Measurements from ENCODE around the gene PIK3C2G. TPM values are rescaled to one million over a fixed set of nuclear protein-coding genes. Genes with fewer than 3 reads are reported as not detected.
"Not testable (repeated sequence)": the region's sequence is repeated elsewhere in the genome, so short reads cannot be mapped to it uniquely, and the experiment has no call there.

The PIK3C2G gene
- total RNA-seq, 2 experiments from 2014 or later: not detected

DNA sequence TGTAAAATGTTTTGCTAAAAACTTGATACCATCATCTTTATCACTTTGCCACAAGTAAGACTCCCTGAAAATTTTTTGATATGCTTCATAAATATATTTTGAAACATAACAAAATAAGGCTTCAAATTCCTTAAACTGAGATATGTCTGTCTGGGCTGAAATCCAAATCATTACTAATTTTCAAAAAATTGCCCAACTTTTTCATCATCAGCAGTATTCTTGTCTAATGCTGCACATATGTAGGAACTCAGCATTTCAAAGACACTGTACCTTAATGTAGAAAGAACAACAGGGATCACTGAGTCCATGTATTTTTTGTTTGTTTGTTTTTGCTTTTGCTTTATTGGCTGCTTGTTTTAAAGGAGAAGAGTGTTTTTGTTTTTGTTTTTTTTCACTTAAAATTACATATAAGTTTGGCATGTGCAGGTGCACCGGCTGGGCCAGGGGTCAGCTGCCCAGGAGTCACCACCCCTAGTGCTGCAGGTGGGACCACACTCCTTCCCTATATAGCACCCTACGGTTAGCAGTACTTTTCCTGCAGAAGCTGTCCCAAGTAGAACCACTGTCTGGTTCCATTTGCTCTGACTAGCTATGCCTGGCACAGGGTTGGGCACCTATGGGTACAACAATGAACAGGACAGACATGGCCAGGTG is 231.2 kb downstream of the PIK3C2G start:
- POLR2A ChIA-PET: no interaction called here
- H3K36me3 Mint-ChIP-seq: no peaks in the 10 kb centered on the region
- H3K9me3 Mint-ChIP-seq: peaks cover 2% of the 10 kb centered on the region
- no peak overlapping the region for H3K27ac Mint-ChIP-seq
- H3K4me1 Mint-ChIP-seq: no peaks in the 10 kb centered on the region
- H3K27me3 Mint-ChIP-seq: no peaks in the 10 kb centered on the region
- no peak for DNase-seq
- ATAC-seq (ENCODE audit: low read depth): no peak
- no peak overlapping the region for H3K4me3 Mint-ChIP-seq

DNA sequence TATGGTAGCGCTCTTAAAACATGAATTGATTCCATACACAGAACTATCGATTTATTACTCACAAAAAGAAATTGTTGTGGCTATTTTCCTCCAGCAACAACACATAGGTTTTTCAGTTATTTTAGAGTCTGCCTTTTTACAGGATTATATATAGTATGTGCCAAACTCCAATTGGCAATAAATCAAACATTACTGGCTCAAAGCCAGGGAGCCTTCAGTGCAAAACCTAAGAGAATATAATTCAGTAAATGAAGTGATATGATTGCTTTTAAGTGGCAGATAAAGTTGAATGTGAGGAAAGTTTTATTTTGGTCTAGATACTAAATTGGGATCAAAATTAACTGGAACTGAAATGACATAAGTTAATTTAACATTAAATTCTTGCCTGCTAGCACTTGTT is 234.8 kb downstream of the PIK3C2G start:
- ATAC-seq (ENCODE audit: low read depth): no peak
- no peak overlapping the region for H3K4me3 Mint-ChIP-seq
- H3K36me3 Mint-ChIP-seq: no peaks in the 10 kb centered on the region
- H3K27ac Mint-ChIP-seq: no peak overlapping the region
- POLR2A ChIA-PET: no interaction called here
- peaks cover 3% of the 10 kb centered on the region for H3K9me3 Mint-ChIP-seq
- no peaks in the 10 kb centered on the region for H3K27me3 Mint-ChIP-seq
- no peaks in the 10 kb centered on the region for H3K4me1 Mint-ChIP-seq
- no peak for DNase-seq

DNA sequence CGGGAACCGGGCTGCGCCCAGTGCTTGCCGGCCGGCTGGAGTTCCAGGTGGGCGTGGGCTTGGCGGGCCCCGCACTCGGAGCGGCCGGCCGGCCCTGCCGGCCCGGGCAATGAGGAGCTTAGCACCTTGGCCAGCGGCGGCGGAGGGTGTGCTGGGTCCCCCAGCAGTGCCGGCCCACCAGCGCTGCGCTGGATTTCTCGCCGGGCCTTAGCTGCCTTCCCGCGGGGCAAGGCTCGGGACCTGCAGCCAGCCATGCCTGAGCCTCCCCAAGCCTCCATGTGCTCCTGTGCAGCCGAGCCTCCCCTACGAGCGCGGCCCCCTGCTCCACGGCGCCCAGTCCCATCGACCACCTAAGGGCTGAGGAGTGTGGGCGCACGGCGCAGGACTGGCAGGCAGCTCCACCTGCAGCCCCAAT is 238.8 kb downstream of the PIK3C2G start:
- not testable (repeated sequence) for H3K36me3 Mint-ChIP-seq, DNase-seq

DNA sequence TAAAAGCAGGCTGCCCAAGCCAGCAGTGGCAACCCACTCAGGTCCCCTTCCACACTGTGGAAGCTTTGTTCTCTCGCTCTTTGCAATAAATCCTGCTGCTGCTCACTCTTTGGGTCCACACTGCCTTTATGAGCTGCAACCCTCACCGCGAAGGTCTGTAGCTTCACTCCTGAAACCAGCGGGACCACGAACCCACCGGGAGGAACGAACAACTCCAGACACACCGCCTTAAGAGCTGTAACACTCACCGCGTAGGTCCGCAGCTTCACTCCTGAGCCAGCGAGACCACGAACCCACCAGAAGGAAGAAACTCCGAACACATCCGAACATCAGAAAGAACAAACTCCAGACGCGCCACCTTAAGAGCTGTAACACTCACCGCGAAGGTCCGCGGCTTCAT is 239.4 kb downstream of the PIK3C2G start:
- H3K27me3 Mint-ChIP-seq; H3K36me3 Mint-ChIP-seq; H3K4me1 Mint-ChIP-seq; H3K27ac Mint-ChIP-seq; DNase-seq; ATAC-seq (ENCODE audit: low read depth); POLR2A ChIA-PET; H3K4me3 Mint-ChIP-seq; H3K9me3 Mint-ChIP-seq: not testable (repeated sequence)

More for the DNA sequence above, 238.8 kb downstream of the PIK3C2G start:
- H3K27me3 Mint-ChIP-seq; H3K9me3 Mint-ChIP-seq; H3K4me1 Mint-ChIP-seq; POLR2A ChIA-PET; H3K4me3 Mint-ChIP-seq; H3K27ac Mint-ChIP-seq; ATAC-seq (ENCODE audit: low read depth): not testable (repeated sequence)

DNA sequence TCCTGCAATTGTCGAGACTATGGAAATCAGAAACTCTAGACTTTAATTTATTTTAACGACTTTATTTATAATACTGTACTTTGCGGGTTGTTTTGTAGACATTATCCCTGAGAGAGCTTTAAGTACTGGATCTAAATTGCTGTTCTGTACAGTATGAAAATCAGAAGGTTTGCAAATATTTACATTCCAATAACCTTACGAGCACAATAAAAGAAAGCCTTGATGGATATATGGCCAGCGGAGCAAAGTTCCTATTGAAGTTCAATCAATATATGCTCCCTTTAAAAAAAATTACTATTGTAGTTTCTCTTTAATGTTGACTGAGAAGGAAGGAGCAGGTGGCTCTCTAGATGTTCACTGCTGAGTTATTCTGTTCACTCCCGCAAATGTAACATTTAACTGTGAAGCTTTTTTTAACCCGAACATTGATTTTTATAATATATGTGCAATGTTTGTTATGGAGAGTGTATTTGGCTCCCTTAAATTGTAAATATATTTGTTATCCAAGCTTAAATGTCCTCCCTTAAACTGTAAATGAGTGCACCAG is 241.2 kb downstream of the PIK3C2G start:
- H3K4me3 Mint-ChIP-seq: no peak overlapping the region
- no peak overlapping the region for H3K27ac Mint-ChIP-seq
- POLR2A ChIA-PET: no interaction called here
- H3K9me3 Mint-ChIP-seq: peaks cover 2% of the 10 kb centered on the region
- H3K4me1 Mint-ChIP-seq: no peaks in the 10 kb centered on the region
- ATAC-seq (ENCODE audit: low read depth) (no peak), DNase-seq (no peak)
- H3K36me3 Mint-ChIP-seq: no peaks in the 10 kb centered on the region
- H3K27me3 Mint-ChIP-seq: no peaks in the 10 kb centered on the region

DNA sequence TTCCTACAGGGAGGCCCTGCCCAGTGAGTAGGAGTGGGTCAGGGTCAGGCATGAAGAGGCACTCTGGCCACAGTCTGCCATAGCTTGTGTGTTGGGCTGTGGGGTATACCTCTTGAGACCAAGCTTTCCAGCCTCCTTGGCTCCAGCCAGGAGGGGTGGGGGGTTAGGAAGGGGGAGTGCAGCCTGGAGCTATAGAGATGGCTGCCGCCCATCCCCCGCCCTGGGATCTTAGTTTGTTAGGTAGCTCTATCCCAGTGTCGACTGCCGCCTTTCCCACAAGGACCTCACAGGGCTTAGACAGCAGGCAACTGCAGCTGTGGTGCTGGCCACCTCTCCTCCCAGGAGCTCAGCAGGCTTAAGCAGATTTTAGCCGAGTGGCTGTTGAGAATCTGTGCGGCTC is 260.1 kb downstream of the PIK3C2G start:
- no peaks in the 10 kb centered on the region for H3K36me3 Mint-ChIP-seq

DNA sequence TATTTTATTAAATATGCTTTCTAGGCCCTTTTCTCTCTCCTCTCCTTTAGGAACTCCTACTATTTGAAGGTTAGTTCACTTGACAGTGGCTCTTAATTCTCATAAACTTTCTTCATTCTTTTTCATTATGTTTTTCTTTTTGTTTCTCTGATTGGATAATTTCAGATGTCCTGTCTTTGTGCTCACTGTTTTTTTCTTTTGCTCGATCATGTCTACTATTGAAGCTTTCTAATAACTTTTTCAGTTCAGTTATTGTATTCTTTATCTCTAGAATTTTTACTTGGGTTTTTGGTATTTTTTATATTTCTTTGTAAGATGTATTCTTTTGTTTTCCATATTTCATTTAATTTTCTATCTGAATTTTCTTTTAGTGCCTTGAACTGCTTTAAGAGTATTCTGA is 261.5 kb downstream of the PIK3C2G start:
- Mint-ChIP-seq H3K4me3 (no peak overlapping the region), H3K36me3 (no peaks in the 10 kb centered on the region), H3K4me1 (no peaks in the 10 kb centered on the region), H3K27ac (no peak overlapping the region), H3K27me3 (no peaks in the 10 kb centered on the region), H3K9me3 (peaks cover 16% of the 10 kb centered on the region)
- ATAC-seq (ENCODE audit: low read depth) (no peak), DNase-seq (no peak)
- POLR2A ChIA-PET: no interaction called here

More for the DNA sequence above, 260.1 kb downstream of the PIK3C2G start:
- Mint-ChIP-seq H3K4me3 (no peak overlapping the region), H3K27ac (no peak overlapping the region), H3K9me3 (peaks cover 17% of the 10 kb centered on the region), H3K27me3 (no peaks in the 10 kb centered on the region), H3K4me1 (no peaks in the 10 kb centered on the region)
- ATAC-seq (ENCODE audit: low read depth): no peak
- POLR2A ChIA-PET: no interaction called here
- DNase-seq: no peak

DNA sequence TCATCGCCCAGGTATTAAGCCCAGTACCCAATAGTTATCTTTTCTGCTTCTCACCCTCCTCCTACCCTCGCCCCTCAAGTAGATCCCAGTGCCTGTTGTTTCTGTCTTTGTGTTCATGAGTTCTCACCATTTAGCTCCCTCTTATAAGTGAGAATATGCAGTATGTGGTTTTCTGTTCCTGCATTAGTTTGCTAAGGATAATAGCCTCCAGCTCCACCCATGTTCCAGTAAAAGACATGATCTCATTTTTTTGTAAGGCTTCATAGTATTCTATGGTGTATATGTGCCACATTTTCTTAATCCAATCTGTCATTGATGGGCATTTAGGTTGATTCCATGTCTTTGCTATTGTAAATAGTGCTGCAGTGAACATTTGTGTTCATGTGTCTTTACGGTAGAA is 281.2 kb downstream of the PIK3C2G start:
- H3K27ac Mint-ChIP-seq; POLR2A ChIA-PET; H3K4me3 Mint-ChIP-seq; H3K4me1 Mint-ChIP-seq; H3K36me3 Mint-ChIP-seq; DNase-seq; H3K27me3 Mint-ChIP-seq; H3K9me3 Mint-ChIP-seq; ATAC-seq (ENCODE audit: low read depth): not testable (repeated sequence)

DNA sequence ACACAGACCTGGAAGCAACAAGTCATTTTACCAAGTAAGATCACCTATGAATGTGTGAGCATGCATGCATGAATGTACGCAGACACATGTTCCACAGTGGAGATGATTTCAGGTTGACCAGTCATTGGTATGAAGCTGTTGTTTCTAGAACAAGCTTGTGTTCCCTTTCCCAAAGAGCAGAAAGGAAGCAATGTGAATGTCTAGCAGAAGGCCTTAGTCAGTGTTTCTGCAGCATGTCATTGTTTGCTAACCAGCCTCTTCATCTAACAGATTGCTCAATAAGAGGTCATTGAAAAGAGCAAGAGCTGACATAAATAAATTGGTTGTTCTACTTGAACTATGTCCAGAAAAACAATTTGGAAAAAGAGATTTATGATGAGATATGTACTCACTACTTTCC is 285.1 kb downstream of the PIK3C2G start:
- no peaks in the 10 kb centered on the region for H3K36me3 Mint-ChIP-seq
- H3K27ac Mint-ChIP-seq: no peak overlapping the region
- no peaks in the 10 kb centered on the region for H3K9me3 Mint-ChIP-seq
- POLR2A ChIA-PET: no interaction called here
- no peak overlapping the region for H3K4me3 Mint-ChIP-seq
- no peaks in the 10 kb centered on the region for H3K27me3 Mint-ChIP-seq
- no peak for DNase-seq
- no peaks in the 10 kb centered on the region for H3K4me1 Mint-ChIP-seq
- ATAC-seq (ENCODE audit: low read depth): no peak

DNA sequence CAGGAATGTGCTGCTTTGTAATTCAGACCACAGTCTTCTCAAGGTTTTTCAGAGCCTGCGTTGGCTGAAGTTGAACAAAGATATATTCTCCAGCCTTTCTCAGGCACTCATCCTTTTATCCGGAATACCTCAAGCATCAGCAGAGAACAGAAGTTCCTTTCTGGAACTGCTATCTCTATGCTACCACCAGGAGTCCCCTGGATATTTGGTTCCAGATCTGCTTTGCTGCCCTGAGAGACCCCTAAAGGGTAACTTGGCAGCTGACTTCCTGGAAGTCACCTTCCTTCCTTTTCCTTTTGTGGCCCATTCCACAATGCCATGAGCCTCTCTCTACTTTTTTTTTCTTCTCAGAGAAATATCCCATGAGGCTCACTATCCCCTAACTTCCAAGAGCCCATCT is 288.3 kb downstream of the PIK3C2G start:
- Mint-ChIP-seq H3K36me3 (no peaks in the 10 kb centered on the region), H3K4me3 (no peak overlapping the region), H3K27ac (peak overlapping the region; percentile 47), H3K27me3 (no peaks in the 10 kb centered on the region), H3K9me3 (no peaks in the 10 kb centered on the region), H3K4me1 (no peaks in the 10 kb centered on the region)
- no peak for ATAC-seq (ENCODE audit: low read depth)
- POLR2A ChIA-PET: no interaction called here
- DNase-seq: no peak

DNA sequence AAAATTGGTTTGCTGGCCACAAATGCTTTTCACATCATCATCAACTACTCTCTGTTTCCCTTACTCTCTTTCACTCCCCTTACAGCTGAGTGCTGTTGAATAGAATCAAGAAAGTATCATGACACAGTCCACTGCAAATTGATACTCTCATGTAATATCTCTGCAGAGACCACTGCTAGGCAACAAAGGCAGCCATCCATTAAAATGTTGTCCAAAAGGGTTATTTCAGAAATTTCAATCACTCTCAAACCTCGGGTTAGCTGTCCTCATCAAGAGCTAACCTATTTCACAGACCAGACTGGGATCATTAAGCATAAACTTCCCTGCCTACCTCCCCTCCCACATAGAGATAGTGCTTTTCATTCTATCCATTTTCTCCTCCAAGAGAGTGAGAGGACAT is 289.8 kb downstream of the PIK3C2G start:
- no peak for ATAC-seq (ENCODE audit: low read depth)
- H3K9me3 Mint-ChIP-seq: no peaks in the 10 kb centered on the region
- POLR2A ChIA-PET: no interaction called here
- H3K27ac Mint-ChIP-seq: no peak overlapping the region
- H3K4me1 Mint-ChIP-seq: no peaks in the 10 kb centered on the region
- H3K27me3 Mint-ChIP-seq: no peaks in the 10 kb centered on the region
- no peak for DNase-seq
- no peaks in the 10 kb centered on the region for H3K36me3 Mint-ChIP-seq
- H3K4me3 Mint-ChIP-seq: no peak overlapping the region

DNA sequence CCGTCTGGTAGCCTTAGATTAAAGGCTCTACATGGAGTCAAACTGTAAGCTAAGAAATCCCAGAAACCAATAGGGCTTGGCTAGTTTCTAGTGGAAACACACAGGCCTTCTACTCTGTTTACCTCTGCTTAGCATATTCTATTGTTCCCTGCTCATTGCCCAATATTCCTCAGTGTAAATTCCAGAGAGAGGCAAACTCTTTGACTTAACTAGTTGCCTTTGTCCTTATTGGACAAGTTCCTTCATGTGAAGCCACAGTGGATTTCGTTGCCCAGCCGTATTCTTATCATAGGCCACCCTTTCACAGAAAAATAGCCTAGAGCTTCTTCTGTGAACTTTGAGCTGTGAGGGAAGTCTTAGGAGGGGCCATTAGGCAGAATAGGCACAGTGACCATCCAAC is 290.4 kb downstream of the PIK3C2G start:
- no peaks in the 10 kb centered on the region for H3K9me3 Mint-ChIP-seq
- no peak overlapping the region for H3K27ac Mint-ChIP-seq
- H3K27me3 Mint-ChIP-seq: no peaks in the 10 kb centered on the region
- H3K4me3 Mint-ChIP-seq: no peak overlapping the region
- DNase-seq: no peak
- no peaks in the 10 kb centered on the region for H3K36me3 Mint-ChIP-seq
- H3K4me1 Mint-ChIP-seq: no peaks in the 10 kb centered on the region
- no peak for ATAC-seq (ENCODE audit: low read depth)
- POLR2A ChIA-PET: no interaction called here

DNA sequence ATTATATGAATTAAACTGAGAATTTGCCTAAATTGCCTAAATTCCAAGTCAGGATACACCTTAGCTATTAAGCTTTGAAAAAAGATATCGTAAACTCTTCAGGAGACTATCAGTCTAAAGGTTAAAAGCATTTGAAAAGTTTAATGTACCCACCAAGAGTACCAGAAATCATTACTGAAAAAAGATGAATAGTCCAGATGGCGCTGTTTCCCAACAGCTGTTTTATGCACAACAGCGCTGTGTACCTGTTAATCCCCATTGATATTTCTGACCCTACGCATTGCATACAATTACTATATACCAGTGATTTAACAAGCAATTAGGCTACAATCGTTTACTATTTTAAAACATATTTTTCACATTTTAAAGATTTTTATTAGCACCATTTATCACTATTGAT is 291.5 kb downstream of the PIK3C2G start:
- H3K9me3 Mint-ChIP-seq: no peaks in the 10 kb centered on the region
- ATAC-seq (ENCODE audit: low read depth): no peak
- no peaks in the 10 kb centered on the region for H3K27me3 Mint-ChIP-seq
- H3K4me3 Mint-ChIP-seq: no peak overlapping the region
- POLR2A ChIA-PET: no interaction called here
- no peaks in the 10 kb centered on the region for H3K36me3 Mint-ChIP-seq
- DNase-seq: no peak
- H3K4me1 Mint-ChIP-seq: no peaks in the 10 kb centered on the region
- H3K27ac Mint-ChIP-seq: no peak overlapping the region

DNA sequence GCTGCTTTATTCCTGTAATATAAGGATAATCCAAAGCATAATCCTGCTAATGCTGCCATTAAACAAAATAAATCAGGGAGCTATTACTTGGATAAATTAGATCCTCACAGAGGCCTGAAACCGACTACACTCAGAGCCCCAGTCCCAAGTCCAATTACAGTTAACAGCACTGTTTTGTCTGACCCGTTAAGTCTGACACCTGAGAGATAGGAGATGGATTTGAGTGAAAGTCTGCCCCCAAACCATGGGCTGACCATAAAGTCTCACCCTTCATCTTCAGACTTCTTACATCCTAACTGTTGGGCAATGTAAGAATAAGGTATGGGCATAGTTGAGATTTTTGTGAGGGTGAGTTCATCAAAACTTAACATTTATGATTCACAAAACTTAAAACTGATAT is 294.8 kb downstream of the PIK3C2G start:
- H3K4me1 Mint-ChIP-seq: no peaks in the 10 kb centered on the region
- POLR2A ChIA-PET: no interaction called here
- ATAC-seq (ENCODE audit: low read depth) (no peak), DNase-seq (no peak)
- no peaks in the 10 kb centered on the region for H3K36me3 Mint-ChIP-seq
- H3K27me3 Mint-ChIP-seq: no peaks in the 10 kb centered on the region
- no peaks in the 10 kb centered on the region for H3K9me3 Mint-ChIP-seq
- no peak overlapping the region for H3K27ac Mint-ChIP-seq
- H3K4me3 Mint-ChIP-seq: no peak overlapping the region

DNA sequence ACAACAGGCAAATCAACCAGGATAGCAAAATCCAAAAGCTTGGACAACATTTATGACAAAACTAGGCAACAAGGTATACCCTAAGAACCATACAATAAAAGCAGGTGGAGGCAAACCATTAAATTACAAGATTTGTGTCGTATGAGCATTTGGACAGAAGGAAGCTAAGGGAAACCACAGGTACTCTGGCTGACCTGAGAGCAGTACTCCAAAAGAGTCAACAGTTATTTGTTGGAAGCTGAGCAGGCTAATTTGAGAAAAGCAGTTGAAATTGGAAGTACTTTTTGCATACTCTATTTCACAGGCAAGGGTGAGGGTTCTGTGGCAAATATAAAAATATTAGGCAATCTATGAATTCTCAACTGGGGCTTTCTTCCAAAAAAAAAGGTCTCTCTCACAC is 297.9 kb downstream of the PIK3C2G start:
- Mint-ChIP-seq H3K9me3 (no peaks in the 10 kb centered on the region), H3K27me3 (no peaks in the 10 kb centered on the region), H3K4me1 (no peaks in the 10 kb centered on the region), H3K36me3 (no peaks in the 10 kb centered on the region), H3K27ac (no peak overlapping the region), H3K4me3 (no peak overlapping the region)
- DNase-seq (no peak), ATAC-seq (ENCODE audit: low read depth) (no peak)
- POLR2A ChIA-PET: no interaction called here
